SK-N-SH (cell line): ENCODE measurements around the gene SRSF7. TPM values are rescaled to one million over a fixed set of nuclear protein-coding genes. Genes with fewer than 3 reads are reported as not detected.

ENCODE experiments used
- CTCF ChIA-PET: fragments of 300-600, 350-600 bp; formaldehyde crosslinking; extraction: SDS; loops from one replicate; lab custom pipeline; 2021; lab: Yijun Ruan, JAX
- POLR2A ChIA-PET: fragments of 350-600 bp; sonication (Branson Sonifier 250); formaldehyde crosslinking; extraction: SDS; loops from one replicate; lab custom pipeline; 2020; ENCODE audit warnings: antibody characterized with exemption, inconsistent platforms; lab: Yijun Ruan, JAX
- DNase-seq: peaks from one replicate; pipeline ENCODE4 v3.0.0; 2012
- H2AFZ ChIP-seq: fragments of 200-600 bp; sonication (generic); 2 replicates; pipeline ENCODE4 v1.8.1; 2016; ENCODE audit warnings: antibody characterized with exemption, mild to moderate bottlenecking, low read depth
- H3F3A ChIP-seq: fragments of 200-600 bp; sonication (generic); replicated peaks from 2 replicates; pipeline ENCODE3; 2016; ENCODE audit warnings: antibody characterized with exemption, mild to moderate bottlenecking; ENCODE audit not compliant: insufficient read depth
- H3K27ac ChIP-seq, 2 experiments: fragments of 200-500 bp in 1 of 2; fragments of 200-600 bp in 1 of 2; sonication (Bioruptor generic) in 1 of 2; sonication (generic), shearing (Covaris generic) in 1 of 2; 2 replicates each; pipeline versions ENCODE4 v1.5.1 to v1.6.1; 2014 to 2016; ENCODE audit warnings: low read depth in 2 of 2, inconsistent platforms in 1 of 2, low read length in 1 of 2, mild to moderate bottlenecking in 1 of 2, mixed read lengths in 1 of 2
- H3K27me3 ChIP-seq: fragments of 200-600 bp; sonication (generic), shearing (Covaris generic); 2 replicates; pipeline ENCODE4 v1.6.1; 2016; ENCODE audit warnings: mixed run types; ENCODE audit not compliant: insufficient read depth
- H3K36me3 ChIP-seq, 2 experiments: fragments of 200-500 bp in 1 of 2; fragments of 200-600 bp in 1 of 2; sonication (Bioruptor generic) in 1 of 2; sonication (generic) in 1 of 2; replicated peaks in 1 of 2; 2 replicates each; pipeline versions ENCODE3 to v1.5.1; 2014 to 2016; ENCODE audit warnings: low read length in 1 of 2, mild to moderate bottlenecking in 1 of 2; ENCODE audit not compliant: insufficient read depth in 2 of 2, control insufficient read depth in 1 of 2
- H3K4me1 ChIP-seq, 2 experiments: fragments of 200-500 bp in 1 of 2; fragments of 200-600 bp in 1 of 2; sonication (Bioruptor generic) in 1 of 2; sonication (generic), shearing (Covaris generic) in 1 of 2; 2 replicates each; pipeline versions ENCODE4 v1.5.1 to v1.6.1; 2014 to 2016; ENCODE audit warnings: low read depth in 1 of 2, low read length in 1 of 2, mixed run types in 1 of 2; ENCODE audit not compliant: insufficient read depth in 2 of 2, control insufficient read depth in 1 of 2
- H3K4me2 ChIP-seq: fragments of 200-600 bp; sonication (generic), shearing (Covaris generic); 2 replicates; pipeline ENCODE4 v1.6.1; 2017; ENCODE audit warnings: mixed run types
- H3K4me3 ChIP-seq, 2 experiments: fragments of 200-500 bp in 1 of 2; fragments of 200-600 bp in 1 of 2; sonication (Bioruptor generic) in 1 of 2; sonication (generic), shearing (Covaris generic) in 1 of 2; 2 replicates each; pipeline versions ENCODE4 v1.5.1 to v1.8.1; 2014 to 2016; ENCODE audit warnings: low read depth in 2 of 2, inconsistent platforms in 1 of 2, low read length in 1 of 2, mild to moderate bottlenecking in 1 of 2, mixed read lengths in 1 of 2, moderate library complexity in 1 of 2
- H3K79me2 ChIP-seq: fragments of 200-600 bp; sonication (generic); 2 replicates; pipeline ENCODE4 v1.8.1; 2017; ENCODE audit warnings: mild to moderate bottlenecking; ENCODE audit not compliant: insufficient read depth
- H3K9ac ChIP-seq: fragments of 200-600 bp; sonication (generic); 2 replicates; pipeline ENCODE4 v1.6.1; 2017; ENCODE audit warnings: mixed run types
- H3K9me2 ChIP-seq: fragments of 200-600 bp; sonication (generic); 2 replicates; pipeline ENCODE4 v1.6.1; 2017; ENCODE audit warnings: mixed run types
- H3K9me3 ChIP-seq: fragments of 200-600 bp; sonication (generic); 2 replicates; pipeline ENCODE4 v1.6.1; 2017; ENCODE audit warnings: mixed run types, mild to moderate bottlenecking, moderate library complexity
- H4K20me1 ChIP-seq: fragments of 200-600 bp; sonication (generic); 2 replicates; pipeline ENCODE4 v1.6.1; 2017; ENCODE audit warnings: mild to moderate bottlenecking, mixed run types; ENCODE audit not compliant: insufficient read depth
- CHD2 ChIP-seq: fragments of 150-350 bp; IDR thresholded peaks from 2 replicates; pipeline ENCODE4 v1.6.1; 2018; ENCODE audit warnings: low read length; ENCODE audit not compliant: partially characterized antibody
- CTCF ChIP-seq: fragments of 200-600 bp; sonication (generic); IDR thresholded peaks from 2 replicates; pipeline ENCODE4 v1.6.1; 2017; ENCODE audit warnings: antibody characterized with exemption, mild to moderate bottlenecking, moderate library complexity
- ELF1 ChIP-seq: IDR thresholded peaks from 2 replicates; pipeline ENCODE4 v1.4.0; 2012
- FOXM1 ChIP-seq: IDR thresholded peaks from 2 replicates; pipeline ENCODE4 v1.4.0; 2012; ENCODE audit warnings: low read depth, mild to moderate bottlenecking
- GABPA ChIP-seq: IDR thresholded peaks from 2 replicates; pipeline ENCODE4 v1.4.0; 2012; ENCODE audit warnings: low read depth, mild to moderate bottlenecking
- GATA2 ChIP-seq: sonication (generic); formaldehyde crosslinking; IDR thresholded peaks from 2 replicates; pipeline ENCODE4 v1.5.0; 2020; ENCODE audit warnings: mild to moderate bottlenecking, missing genetic modification reagents
- IRF3 ChIP-seq: fragments of 150-350 bp; IDR thresholded peaks from 2 replicates; pipeline ENCODE4 v1.6.1; 2016; ENCODE audit warnings: mild to moderate bottlenecking, low read depth, low read length
- MXI1 ChIP-seq: IDR thresholded peaks from 2 replicates; pipeline ENCODE4 v1.6.1; 2012; ENCODE audit warnings: mild to moderate bottlenecking, low read depth, low read length, improper control_type of control experiment
- NFIC ChIP-seq: IDR thresholded peaks from 2 replicates; pipeline ENCODE4 v1.4.0; 2012; ENCODE audit warnings: borderline replicate concordance
- PBX3 ChIP-seq: IDR thresholded peaks from 2 replicates; pipeline ENCODE4; 2012
- POLR2AphosphoS5 ChIP-seq: IDR thresholded peaks from 2 replicates; pipeline ENCODE4 v1.6.1; 2012; ENCODE audit warnings: low read depth, low read length
- RAD21 ChIP-seq: IDR thresholded peaks from 2 replicates; pipeline ENCODE4 v1.6.1; 2012; ENCODE audit warnings: mild to moderate bottlenecking, low read length
- RXRA ChIP-seq: IDR thresholded peaks from 2 replicates; pipeline ENCODE4 v1.4.0; 2012; ENCODE audit warnings: low read depth, mild to moderate bottlenecking, borderline replicate concordance
- SIN3A ChIP-seq: IDR thresholded peaks from 2 replicates; pipeline ENCODE4 v1.6.1; 2012; ENCODE audit warnings: low read depth, mild to moderate bottlenecking, low read length, moderate library complexity, borderline replicate concordance
- SMC3 ChIP-seq: IDR thresholded peaks from 2 replicates; pipeline ENCODE4 v1.6.1; 2012; ENCODE audit warnings: low read depth, low read length, improper control_type of control experiment
- WGBS: methylation state at CpG from one replicate; pipeline ENCODE4 v1.1.6; 2017; ENCODE audit warnings: low lambda C conversion rate; 5-methylcytosine and 5-hydroxymethylcytosine counted together
- polyA plus RNA-seq, 3 experiments: library from polyadenylated mRNA; depleted of rRNA; stranded (reverse); fragments of >200 nt; gene quantifications; 2 replicates each; pipeline ENCODE4 v1.2.3, GENCODE V29; 2012

Gene SRSF7
- polyA plus RNA-seq, 1 of the 3 experiments (the other 2 are of a cell fraction), result 199 TPM

GRCh38 chr2:38719706-38720105 lies 31.5 kb downstream of the SRSF7 start (continued):
- no peak for TF ChIP-seq NFIC
- no peak for TF ChIP-seq RAD21
- no peak for TF ChIP-seq SIN3A
- no peak for TF ChIP-seq FOXM1
- no peak for TF ChIP-seq POLR2AphosphoS5
- TF ChIP-seq, all 33 proteins: peak for 0

DNA sequence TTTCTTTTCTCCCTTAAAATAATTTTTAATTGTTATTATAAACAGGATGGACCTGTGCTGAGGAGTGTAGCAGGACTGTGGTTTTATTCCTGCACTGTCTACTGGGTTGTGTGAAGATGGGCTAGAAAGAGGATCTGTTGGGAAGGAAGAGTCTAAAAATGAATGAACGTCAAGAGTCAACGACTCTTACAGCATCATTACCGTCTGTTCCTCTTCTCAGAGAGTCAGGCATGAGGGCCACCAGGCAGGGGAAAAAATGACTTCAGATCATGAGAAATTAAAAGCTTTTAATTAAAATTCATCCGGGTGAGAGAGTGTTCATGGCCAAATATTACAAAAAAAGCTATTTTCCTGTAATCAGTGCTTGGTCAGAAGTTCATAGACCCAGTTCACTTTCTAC lies 32.6 kb downstream of the SRSF7 start:
- H3K4me2 ChIP-seq, result no peak overlapping the region
- no peaks in the 10 kb centered on the region for H3K79me2 ChIP-seq
- H3K4me1 ChIP-seq, result no peaks in the 10 kb centered on the region
- no peaks in the 10 kb centered on the region for H3K36me3 ChIP-seq
- H3F3A ChIP-seq, result peaks cover 3% of the 10 kb centered on the region
- H3K9me2 ChIP-seq, result no peaks in the 10 kb centered on the region
- no peak overlapping the region for H3K9ac ChIP-seq
- no peak overlapping the region for H2AFZ ChIP-seq
- H3K27ac ChIP-seq, result no peak overlapping the region
- TF ChIP-seq SMC3, result no peak
- TF ChIP-seq GATA2 (CRISPR knock-in tag), result no peak
- no peak for TF ChIP-seq CTCF
- TF ChIP-seq MXI1, result no peak
- no peak for TF ChIP-seq PBX3
- TF ChIP-seq GABPA, result no peak
- TF ChIP-seq RXRA, result no peak
- TF ChIP-seq ELF1, result no peak
- TF ChIP-seq CHD2, result no peak
- TF ChIP-seq IRF3, result no peak
- TF ChIP-seq, all 33 proteins: peak for 0
- H3K9me3 ChIP-seq, result no peaks in the 10 kb centered on the region
- no peak for DNase-seq
- ChIA-PET CTCF (interaction anchor here (0.8 to 2.3 kb wide), 5 partner anchors 23 to 401 kb away, joined by 3 to 7 read pairs (median 3); no protein-coding TSS in a partner anchor), POLR2A (interaction anchor here (2.5 kb wide), 1 partner anchor 33 kb away, joined by 6 read pairs; the partner anchor contains the start of gene SRSF7)
- no peak overlapping the region for H3K4me3 ChIP-seq
- H4K20me1 ChIP-seq, result no peaks in the 10 kb centered on the region
- WGBS, result 93% methylated on average over 4 of the region's 4 CpGs
- no peaks in the 10 kb centered on the region for H3K27me3 ChIP-seq
